MM.1S (cell line): ENCODE measurements around the gene AGAP1.

Source experiments
- DNase-seq: peaks from one replicate; pipeline ENCODE4 v3.0.0-alpha.2; 2015
- H2AFZ ChIP-seq: fragments of 300-600 bp; sonication (generic); 2 replicates; pipeline ENCODE4 v1.6.0; 2016; ENCODE audit warnings: antibody characterized with exemption, low read length
- H3F3A ChIP-seq: fragments of 300-600 bp; sonication (generic); 2 replicates; pipeline ENCODE4 v1.6.1; 2016; ENCODE audit warnings: mild to moderate bottlenecking, antibody characterized with exemption, low read length, moderate library complexity, mixed read lengths; ENCODE audit not compliant: insufficient read depth
- H3K27ac ChIP-seq: fragments of 300-600 bp; sonication (generic); 2 replicates; pipeline ENCODE4 v1.5.1; 2016; ENCODE audit warnings: mild to moderate bottlenecking, low read length
- H3K27me3 ChIP-seq: fragments of 300-600 bp; sonication (generic); replicated peaks from 2 replicates; pipeline ENCODE4 v1.6.0; 2016; ENCODE audit warnings: low read length; ENCODE audit not compliant: insufficient read depth
- H3K36me3 ChIP-seq: fragments of 300-600 bp; sonication (generic); replicated peaks from 2 replicates; pipeline ENCODE4 v1.6.1; 2016; ENCODE audit warnings: mild to moderate bottlenecking, low read length, mixed read lengths; ENCODE audit not compliant: insufficient read depth
- H3K4me1 ChIP-seq: fragments of 300-600 bp; sonication (generic); 2 replicates; pipeline ENCODE4 v1.6.1; 2016; ENCODE audit warnings: low read length, mixed read lengths
- H3K4me2 ChIP-seq: fragments of 300-600 bp; sonication (generic); 2 replicates; pipeline ENCODE4 v1.6.0; 2016; ENCODE audit warnings: low read depth, low read length
- H3K4me3 ChIP-seq: fragments of 300-600 bp; sonication (generic); 2 replicates; pipeline ENCODE4 v1.5.1; 2016; ENCODE audit warnings: low read length, mixed read lengths
- H3K79me2 ChIP-seq: fragments of 300-600 bp; sonication (generic); 2 replicates; pipeline ENCODE4 v1.6.1; 2016; ENCODE audit warnings: mixed run types, low read length, mixed read lengths
- H3K9ac ChIP-seq: fragments of 300-600 bp; sonication (generic); 2 replicates; pipeline ENCODE4 v1.6.1; 2016; ENCODE audit warnings: low read length, mixed read lengths
- H3K9me2 ChIP-seq: fragments of 300-600 bp; sonication (generic); replicated peaks from 2 replicates; pipeline ENCODE4 v1.6.1; 2016; ENCODE audit warnings: mild to moderate bottlenecking, low read length, mixed read lengths; ENCODE audit not compliant: insufficient read depth
- H3K9me3 ChIP-seq: fragments of 300-600 bp; sonication (generic); replicated peaks from 2 replicates; pipeline ENCODE4 v1.6.1; 2016; ENCODE audit warnings: mild to moderate bottlenecking, low read length, mixed read lengths; ENCODE audit not compliant: insufficient read depth
- H4K20me1 ChIP-seq: fragments of 300-600 bp; sonication (generic); 2 replicates; pipeline ENCODE4 v1.6.1; 2016; ENCODE audit warnings: mild to moderate bottlenecking, low read length, moderate library complexity, mixed read lengths; ENCODE audit not compliant: insufficient read depth
- EZH2 ChIP-seq: fragments of 300-600 bp; sonication (generic); optimal IDR thresholded peaks from 2 replicates; pipeline ENCODE3; 2017; ENCODE audit warnings: low read depth, mild to moderate bottlenecking, antibody characterized with exemption, low read length, mixed read lengths
- EZH2phosphoT487 ChIP-seq: fragments of 300-600 bp; sonication (generic); IDR thresholded peaks from 2 replicates; pipeline ENCODE4 v1.6.1; 2018; ENCODE audit warnings: antibody characterized with exemption, low read length
- TF ChIP-seq, protein P1 (sequence below): fragments of 300-600 bp; sonication (generic); IDR thresholded peaks from 2 replicates; pipeline ENCODE4 v1.5.1; 2016; ENCODE audit warnings: antibody characterized with exemption, low read length, mixed read lengths

Gene AGAP1

DNA sequence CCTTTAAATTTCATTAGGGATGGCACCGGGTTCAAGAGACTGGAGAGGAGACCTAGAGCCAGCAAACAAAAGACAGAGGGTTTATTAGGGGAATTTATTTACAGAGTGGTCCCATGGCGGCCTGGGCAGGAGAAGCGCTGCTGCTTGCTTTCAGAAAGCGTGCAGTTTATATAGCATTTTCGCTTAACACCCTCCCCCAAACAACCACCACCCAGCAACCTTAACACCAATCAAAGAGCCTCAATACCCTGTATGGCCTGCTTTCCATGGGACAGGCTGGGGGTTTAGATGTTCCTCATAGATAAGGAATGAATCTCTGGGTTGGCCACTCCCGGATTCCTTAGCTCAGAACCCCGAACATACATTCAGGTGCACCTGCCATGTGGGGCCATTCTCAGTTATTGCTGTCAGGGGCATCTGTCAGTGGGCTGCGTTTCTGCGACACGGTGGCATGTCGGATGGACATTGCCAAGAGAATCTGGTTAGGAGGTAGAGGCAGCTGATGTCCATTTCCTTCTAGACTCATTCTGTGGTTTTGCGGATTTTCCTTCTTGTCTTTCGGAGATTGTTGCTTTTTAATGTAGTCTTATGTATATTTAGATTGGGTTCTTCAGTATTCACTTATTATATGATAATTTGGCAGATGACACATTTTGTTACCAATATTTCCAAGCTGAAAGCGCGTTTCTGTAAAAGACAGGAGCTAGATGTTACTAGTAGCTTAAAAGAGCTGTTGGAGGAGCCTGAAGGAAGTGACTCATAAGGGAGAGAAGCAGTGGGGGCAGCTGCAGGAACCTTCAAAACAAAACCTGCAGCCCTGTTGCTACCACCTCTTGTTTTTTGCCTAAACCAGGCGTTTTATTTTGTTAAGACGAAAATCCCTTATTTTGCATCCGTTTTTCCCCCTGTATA is 7.2 kb downstream of the AGAP1 start:
- no peaks in the 10 kb centered on the region for H3K36me3 ChIP-seq
- no peaks in the 10 kb centered on the region for H3K27me3 ChIP-seq
- H3K4me1 ChIP-seq, result peaks cover 67% of the 10 kb centered on the region
- peak overlapping the region; percentile 93 for H3K9ac ChIP-seq
- peaks cover 93% of the 10 kb centered on the region for H3K79me2 ChIP-seq
- TF ChIP-seq EZH2 (no peak), EZH2phosphoT487 (no peak)
- TF ChIP-seq, protein P1, sequence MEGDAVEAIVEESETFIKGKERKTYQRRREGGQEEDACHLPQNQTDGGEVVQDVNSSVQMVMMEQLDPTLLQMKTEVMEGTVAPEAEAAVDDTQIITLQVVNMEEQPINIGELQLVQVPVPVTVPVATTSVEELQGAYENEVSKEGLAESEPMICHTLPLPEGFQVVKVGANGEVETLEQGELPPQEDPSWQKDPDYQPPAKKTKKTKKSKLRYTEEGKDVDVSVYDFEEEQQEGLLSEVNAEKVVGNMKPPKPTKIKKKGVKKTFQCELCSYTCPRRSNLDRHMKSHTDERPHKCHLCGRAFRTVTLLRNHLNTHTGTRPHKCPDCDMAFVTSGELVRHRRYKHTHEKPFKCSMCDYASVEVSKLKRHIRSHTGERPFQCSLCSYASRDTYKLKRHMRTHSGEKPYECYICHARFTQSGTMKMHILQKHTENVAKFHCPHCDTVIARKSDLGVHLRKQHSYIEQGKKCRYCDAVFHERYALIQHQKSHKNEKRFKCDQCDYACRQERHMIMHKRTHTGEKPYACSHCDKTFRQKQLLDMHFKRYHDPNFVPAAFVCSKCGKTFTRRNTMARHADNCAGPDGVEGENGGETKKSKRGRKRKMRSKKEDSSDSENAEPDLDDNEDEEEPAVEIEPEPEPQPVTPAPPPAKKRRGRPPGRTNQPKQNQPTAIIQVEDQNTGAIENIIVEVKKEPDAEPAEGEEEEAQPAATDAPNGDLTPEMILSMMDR, result no peak
- H4K20me1 ChIP-seq, result no peaks in the 10 kb centered on the region
- peak; percentile 52 for DNase-seq
- peak overlapping the region; percentile 99 for H3K4me2 ChIP-seq
- H3K9me2 ChIP-seq, result no peaks in the 10 kb centered on the region
- H3K9me3 ChIP-seq, result no peaks in the 10 kb centered on the region
- peak overlapping the region; percentile 59 for H3K4me3 ChIP-seq
- peak overlapping the region; percentile 100 for H3K27ac ChIP-seq
- H3F3A ChIP-seq, result peaks cover 45% of the 10 kb centered on the region
- no peak overlapping the region for H2AFZ ChIP-seq

DNA sequence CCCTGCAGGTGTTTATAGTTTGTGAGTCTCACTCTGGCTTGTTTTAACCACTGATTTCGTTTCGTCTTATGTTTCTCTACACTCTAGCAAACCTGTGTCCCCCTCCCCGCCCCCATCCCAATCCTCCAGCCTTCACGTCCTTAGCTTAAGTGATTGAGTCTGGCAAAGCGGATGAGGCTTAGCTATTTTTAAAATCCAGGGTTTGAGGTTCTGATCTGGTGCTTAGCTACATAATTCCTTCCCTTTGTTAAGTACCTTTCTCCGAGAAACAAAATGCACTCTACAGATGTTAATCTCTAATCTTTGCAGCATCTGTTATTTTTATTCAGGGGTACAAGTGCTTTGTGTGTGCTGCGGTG is 7.8 kb downstream of the AGAP1 start:
- no peaks in the 10 kb centered on the region for H4K20me1 ChIP-seq
- peak overlapping the region; percentile 99 for H3K4me2 ChIP-seq
- no peaks in the 10 kb centered on the region for H3K9me3 ChIP-seq
- H3K4me1 ChIP-seq, result peaks cover 67% of the 10 kb centered on the region
- no peak overlapping the region for H2AFZ ChIP-seq
- peak overlapping the region; percentile 61 for H3K4me3 ChIP-seq
- peak; percentile 91 for DNase-seq
- peak overlapping the region; percentile 100 for H3K27ac ChIP-seq
- TF ChIP-seq EZH2phosphoT487 (no peak), EZH2 (no peak)
- TF ChIP-seq, protein P1, result no peak
- H3K9ac ChIP-seq, result peak overlapping the region; percentile 93
- no peaks in the 10 kb centered on the region for H3K36me3 ChIP-seq
- no peaks in the 10 kb centered on the region for H3K27me3 ChIP-seq
- H3K9me2 ChIP-seq, result no peaks in the 10 kb centered on the region
- H3F3A ChIP-seq, result peaks cover 42% of the 10 kb centered on the region
- H3K79me2 ChIP-seq, result peaks cover 93% of the 10 kb centered on the region

DNA sequence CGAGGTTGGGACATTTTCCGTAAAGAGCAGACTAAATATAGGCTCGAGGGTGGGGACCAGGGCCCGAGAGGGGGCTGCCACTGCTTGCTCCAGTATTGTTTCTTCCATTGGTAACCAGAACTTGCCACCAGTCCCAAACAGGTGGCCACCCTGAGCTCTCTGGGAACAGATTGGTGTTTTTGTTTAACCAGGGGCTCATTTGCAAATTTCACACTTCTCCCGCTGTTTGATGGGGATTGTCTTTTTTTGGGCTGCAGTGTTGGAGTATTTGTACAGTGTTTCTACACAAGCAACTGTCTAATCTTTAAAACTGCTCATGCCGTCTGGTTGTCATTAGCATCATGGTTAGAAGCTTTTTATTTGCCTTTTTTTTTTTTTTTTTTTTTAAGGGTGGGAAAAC is 8.5 kb downstream of the AGAP1 start:
- Histone ChIP-seq H3K4me1 (peaks cover 62% of the 10 kb centered on the region), H3K4me2 (peak overlapping the region; percentile 99), H3K36me3 (no peaks in the 10 kb centered on the region), H3F3A (peaks cover 42% of the 10 kb centered on the region), H3K27ac (peak overlapping the region; percentile 100), H3K9ac (peak overlapping the region; percentile 93), H3K27me3 (no peaks in the 10 kb centered on the region), H3K4me3 (peak overlapping the region; percentile 61), H3K9me2 (no peaks in the 10 kb centered on the region), H2AFZ (no peak overlapping the region), H4K20me1 (no peaks in the 10 kb centered on the region), H3K79me2 (peaks cover 93% of the 10 kb centered on the region), H3K9me3 (no peaks in the 10 kb centered on the region)
- DNase-seq, result peak; percentile 35
- TF ChIP-seq EZH2phosphoT487 (no peak), EZH2 (no peak)
- TF ChIP-seq, protein P1, result no peak
